Neural progenitor cell (in vitro differentiated cells): ENCODE data around the gene HACE1.

Experiments used
- EZH2 ChIP-seq: fragments of 200-600 bp; sonication (generic); IDR thresholded peaks from 2 replicates; pipeline ENCODE4 v1.6.1; 2017; ENCODE audit warnings: antibody characterized with exemption, mild to moderate bottlenecking, moderate library complexity
- EZH2phosphoT487 ChIP-seq: fragments of 200-600 bp; sonication (generic); IDR thresholded peaks from 2 replicates; pipeline ENCODE4 v1.6.1; 2017; ENCODE audit warnings: antibody characterized with exemption
- TF ChIP-seq, protein P1 (sequence below): fragments of 200-600 bp; sonication (generic); IDR thresholded peaks from 2 replicates; pipeline ENCODE4 v1.5.1; 2017; ENCODE audit warnings: antibody characterized with exemption, mild to moderate bottlenecking

- TF ChIP-seq, protein P1, sequence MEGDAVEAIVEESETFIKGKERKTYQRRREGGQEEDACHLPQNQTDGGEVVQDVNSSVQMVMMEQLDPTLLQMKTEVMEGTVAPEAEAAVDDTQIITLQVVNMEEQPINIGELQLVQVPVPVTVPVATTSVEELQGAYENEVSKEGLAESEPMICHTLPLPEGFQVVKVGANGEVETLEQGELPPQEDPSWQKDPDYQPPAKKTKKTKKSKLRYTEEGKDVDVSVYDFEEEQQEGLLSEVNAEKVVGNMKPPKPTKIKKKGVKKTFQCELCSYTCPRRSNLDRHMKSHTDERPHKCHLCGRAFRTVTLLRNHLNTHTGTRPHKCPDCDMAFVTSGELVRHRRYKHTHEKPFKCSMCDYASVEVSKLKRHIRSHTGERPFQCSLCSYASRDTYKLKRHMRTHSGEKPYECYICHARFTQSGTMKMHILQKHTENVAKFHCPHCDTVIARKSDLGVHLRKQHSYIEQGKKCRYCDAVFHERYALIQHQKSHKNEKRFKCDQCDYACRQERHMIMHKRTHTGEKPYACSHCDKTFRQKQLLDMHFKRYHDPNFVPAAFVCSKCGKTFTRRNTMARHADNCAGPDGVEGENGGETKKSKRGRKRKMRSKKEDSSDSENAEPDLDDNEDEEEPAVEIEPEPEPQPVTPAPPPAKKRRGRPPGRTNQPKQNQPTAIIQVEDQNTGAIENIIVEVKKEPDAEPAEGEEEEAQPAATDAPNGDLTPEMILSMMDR: no peak
- TF ChIP-seq EZH2: no peak
- no peak for TF ChIP-seq EZH2phosphoT487
These were observed 149.0 kb downstream of the HACE1 start for GRCh38 chr6:104710543-104711335.
